Immature natural killer cell (primary cell): ENCODE results near the gene DNASE1L3. TPM values are rescaled to one million over a fixed set of nuclear protein-coding genes. Genes with fewer than 3 reads are reported as not detected.

Experiments
- DNase-seq, 3 donors: peaks; one replicate each; pipeline ENCODE4 v3.0.0; 2022; ENCODE audit warnings: mixed read lengths in 1 of 3
- H3K27ac Mint-ChIP-seq, 6 donors: one replicate each; pipeline ENCODE4 v1.8.0; 2020; ENCODE audit warnings: mixed read lengths in 6 of 6, mild to moderate bottlenecking in 5 of 6, inconsistent platforms in 4 of 6, moderate library complexity in 3 of 6
- H3K27me3 Mint-ChIP-seq, 3 donors: one replicate each; pipeline ENCODE4 v1.8.0; 2020 to 2021; ENCODE audit warnings: low read depth in 3 of 3, mild to moderate bottlenecking in 3 of 3, mixed read lengths in 3 of 3, moderate library complexity in 3 of 3, inconsistent platforms in 1 of 3
- H3K36me3 Mint-ChIP-seq, 3 donors: one replicate each; pipeline ENCODE4 v1.8.0; 2020; ENCODE audit warnings: mixed read lengths in 3 of 3, inconsistent platforms in 2 of 3, mild to moderate bottlenecking in 2 of 3
- H3K4me1 Mint-ChIP-seq, 2 donors: one replicate each; pipeline ENCODE4 v1.8.0; 2020; ENCODE audit warnings: inconsistent platforms in 2 of 2, mild to moderate bottlenecking in 2 of 2, mixed read lengths in 2 of 2, moderate library complexity in 1 of 2
- H3K4me3 Mint-ChIP-seq, 5 donors: one replicate each; pipeline ENCODE4 v1.8.0; 2020; ENCODE audit warnings: mild to moderate bottlenecking in 5 of 5, mixed read lengths in 5 of 5, inconsistent platforms in 3 of 5, moderate library complexity in 3 of 5
- H3K9me3 Mint-ChIP-seq, 6 donors: one replicate each; pipeline ENCODE4 v1.8.0; 2020; ENCODE audit warnings: mild to moderate bottlenecking in 6 of 6, mixed read lengths in 6 of 6, inconsistent platforms in 4 of 6, moderate library complexity in 3 of 6
- polyA plus RNA-seq, 3 donors: library from polyadenylated mRNA; unstranded; fragments of 300-500 nt; fragmentation: Illumina TruSeq; gene quantifications; one replicate each; pipeline ENCODE4 v1.2.3, GENCODE V29; 2021

DNASE1L3 gene
- polyA plus RNA-seq, 3 donors from 2014 or later, result 0.40 to 1.7 TPM; not detected in 1

GRCh38 chr3:58222161-58222724 lies 11.5 kb upstream of the DNASE1L3 start:
- Mint-ChIP-seq H3K4me1 (peaks cover 3 to 11% of the 10 kb centered on the region in 2 donors), H3K27ac (no peak overlapping the region), H3K36me3 (no peaks in the 10 kb centered on the region), H3K9me3 (no peaks in the 10 kb centered on the region), H3K4me3 (no peak overlapping the region), H3K27me3 (peaks cover 0 to 1% (median 0%) of the 10 kb centered on the region in 3 donors)
- DNase-seq, result no peak

GRCh38 chr3:58218904-58219303 lies 8.1 kb upstream of the DNASE1L3 start:
- Mint-ChIP-seq H3K4me3 (peak overlapping the region in 1 of 5 donors; percentile 3), H3K9me3 (no peaks in the 10 kb centered on the region), H3K27me3 (peaks cover 0 to 2% (median 1%) of the 10 kb centered on the region in 3 donors), H3K4me1 (peaks cover 12 to 15% of the 10 kb centered on the region in 2 donors), H3K27ac (peak overlapping the region in 1 of 6 donors; percentile 12), H3K36me3 (no peaks in the 10 kb centered on the region)
- DNase-seq, result no peak

GRCh38 chr3:58217209-58217811 lies 6.5 kb upstream of the DNASE1L3 start:
- Mint-ChIP-seq H3K9me3 (no peaks in the 10 kb centered on the region), H3K27ac (peak overlapping the region in 2 of 6 donors; percentile 15 to 68), H3K27me3 (peaks cover 0 to 2% (median 1%) of the 10 kb centered on the region in 3 donors), H3K36me3 (no peaks in the 10 kb centered on the region), H3K4me3 (peak overlapping the region in 4 of 5 donors; percentile 36 to 72 (median 60)), H3K4me1 (peaks cover 11 to 12% of the 10 kb centered on the region in 2 donors)
- peak; percentile 49 to 58 (median 52) for DNase-seq

GRCh38 chr3:58216496-58217195 lies 5.9 kb upstream of the DNASE1L3 start:
- Mint-ChIP-seq H3K4me1 (peaks cover 9 to 12% of the 10 kb centered on the region in 2 donors), H3K27ac (no peak overlapping the region), H3K27me3 (peaks cover 0 to 2% (median 1%) of the 10 kb centered on the region in 3 donors), H3K4me3 (no peak overlapping the region), H3K36me3 (no peaks in the 10 kb centered on the region), H3K9me3 (no peaks in the 10 kb centered on the region)
- no peak for DNase-seq

GRCh38 chr3:58215317-58216025 lies 4.7 kb upstream of the DNASE1L3 start:
- Mint-ChIP-seq H3K36me3 (no peaks in the 10 kb centered on the region), H3K4me1 (peaks cover 9 to 12% of the 10 kb centered on the region in 2 donors), H3K27me3 (peaks cover 1 to 5% (median 2%) of the 10 kb centered on the region in 3 donors), H3K9me3 (no peaks in the 10 kb centered on the region), H3K27ac (no peak overlapping the region), H3K4me3 (no peak overlapping the region)
- DNase-seq, result no peak

GRCh38 chr3:58214484-58215316 lies 3.9 kb upstream of the DNASE1L3 start:
- Mint-ChIP-seq H3K9me3 (no peaks in the 10 kb centered on the region), H3K27me3 (peaks cover 1 to 5% (median 2%) of the 10 kb centered on the region in 3 donors), H3K4me3 (no peak overlapping the region), H3K27ac (no peak overlapping the region), H3K36me3 (no peaks in the 10 kb centered on the region), H3K4me1 (peaks cover 9 to 12% of the 10 kb centered on the region in 2 donors)
- DNase-seq, result no peak

- Mint-ChIP-seq H3K9me3 (no peaks in the 10 kb centered on the region), H3K4me1 (peaks cover 0 to under 1% of the 10 kb centered on the region in 2 donors), H3K27me3 (peaks cover 0 to 5% (median 2%) of the 10 kb centered on the region in 3 donors), H3K27ac (no peak overlapping the region), H3K4me3 (no peak overlapping the region), H3K36me3 (no peaks in the 10 kb centered on the region)
- no peak for DNase-seq
These were observed 839 bp downstream of the DNASE1L3 start for GRCh38 chr3:58209933-58210332.

GRCh38 chr3:58207954-58208353 lies 2.8 kb downstream of the DNASE1L3 start:
- no peaks in the 10 kb centered on the region for H3K36me3 Mint-ChIP-seq
- H3K27me3 Mint-ChIP-seq, result peaks cover 0 to 10% (median 0%) of the 10 kb centered on the region in 3 donors
- H3K4me3 Mint-ChIP-seq, result no peak overlapping the region
- DNase-seq, result no peak
- H3K9me3 Mint-ChIP-seq, result no peaks in the 10 kb centered on the region
- H3K27ac Mint-ChIP-seq, result no peak overlapping the region
- H3K4me1 Mint-ChIP-seq, result peaks cover 0 to 2% of the 10 kb centered on the region in 2 donors

- H3K36me3 Mint-ChIP-seq, result no peaks in the 10 kb centered on the region
These were observed 4.3 kb downstream of the DNASE1L3 start for GRCh38 chr3:58206406-58207011.

GRCh38 chr3:58205981-58206380 lies 4.8 kb downstream of the DNASE1L3 start:
- no peak overlapping the region for H3K4me3 Mint-ChIP-seq
- no peak for DNase-seq
- H3K27ac Mint-ChIP-seq, result no peak overlapping the region
- H3K4me1 Mint-ChIP-seq, result peaks cover 3 to 4% of the 10 kb centered on the region in 2 donors
- no peaks in the 10 kb centered on the region for H3K9me3 Mint-ChIP-seq
- H3K36me3 Mint-ChIP-seq, result no peaks in the 10 kb centered on the region
- peaks cover 0 to 10% (median 0%) of the 10 kb centered on the region in 3 donors for H3K27me3 Mint-ChIP-seq

More at GRCh38 chr3:58206406-58207011, 4.3 kb downstream of the DNASE1L3 start:
- Mint-ChIP-seq H3K9me3 (no peaks in the 10 kb centered on the region), H3K27me3 (peaks cover 0 to 12% (median 0%) of the 10 kb centered on the region in 3 donors), H3K27ac (no peak overlapping the region), H3K4me3 (no peak overlapping the region), H3K4me1 (peaks cover 0 to 2% of the 10 kb centered on the region in 2 donors)
- DNase-seq, result no peak

GRCh38 chr3:58204720-58205119 lies 6.1 kb downstream of the DNASE1L3 start:
- Mint-ChIP-seq H3K4me1 (peaks cover 6 to 11% of the 10 kb centered on the region in 2 donors), H3K9me3 (no peaks in the 10 kb centered on the region), H3K4me3 (no peak overlapping the region), H3K36me3 (no peaks in the 10 kb centered on the region), H3K27me3 (peaks cover 0 to 9% (median 2%) of the 10 kb centered on the region in 3 donors), H3K27ac (no peak overlapping the region)
- DNase-seq, result no peak

GRCh38 chr3:58203541-58203940 lies 7.2 kb downstream of the DNASE1L3 start:
- no peak overlapping the region for H3K4me3 Mint-ChIP-seq
- H3K4me1 Mint-ChIP-seq, result peaks cover 6 to 11% of the 10 kb centered on the region in 2 donors
- H3K9me3 Mint-ChIP-seq, result no peaks in the 10 kb centered on the region
- no peak overlapping the region for H3K27ac Mint-ChIP-seq
- no peaks in the 10 kb centered on the region for H3K36me3 Mint-ChIP-seq
- no peak for DNase-seq
- peaks cover 0 to 9% (median 2%) of the 10 kb centered on the region in 3 donors for H3K27me3 Mint-ChIP-seq
